HG03457 (cell line): ENCODE measurements around the gene MIF4GD.

Experiments used
- ATAC-seq: cut with Tn5 transposase; IDR thresholded peaks from one replicate; pipeline ENCODE4 v1.9.1; 2021; ENCODE audit warnings: moderate number of reproducible peaks; ENCODE audit not compliant: unreplicated experiment

Gene MIF4GD

DNA sequence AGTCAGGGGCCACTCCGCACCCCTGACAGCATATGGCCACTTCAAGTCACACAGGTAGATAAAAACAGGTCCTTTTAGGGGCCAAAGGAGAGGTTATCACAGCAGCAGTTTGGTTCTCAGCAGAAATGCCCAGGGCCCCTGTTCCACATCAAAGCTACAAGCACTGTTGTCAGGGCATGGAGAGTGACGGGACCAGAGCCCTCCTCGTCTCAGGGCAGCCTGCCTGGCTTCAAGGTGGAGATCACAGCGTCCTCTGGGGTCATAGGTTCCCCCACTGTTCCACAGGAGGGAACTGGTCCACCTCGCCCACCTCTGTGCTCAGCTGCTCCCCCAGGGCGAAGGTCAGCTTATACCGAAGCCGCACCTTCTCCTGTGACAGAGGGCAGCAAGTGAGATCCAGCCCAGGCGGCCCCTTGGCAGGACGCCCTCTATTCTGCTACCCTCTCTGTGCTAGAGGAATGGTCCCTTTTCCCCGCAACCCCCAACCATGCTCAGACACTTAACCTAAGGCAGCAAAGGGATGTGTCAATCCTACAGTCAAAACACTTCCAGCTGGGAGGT lies 32.9 kb downstream of the MIF4GD start:
- no peak for ATAC-seq

DNA sequence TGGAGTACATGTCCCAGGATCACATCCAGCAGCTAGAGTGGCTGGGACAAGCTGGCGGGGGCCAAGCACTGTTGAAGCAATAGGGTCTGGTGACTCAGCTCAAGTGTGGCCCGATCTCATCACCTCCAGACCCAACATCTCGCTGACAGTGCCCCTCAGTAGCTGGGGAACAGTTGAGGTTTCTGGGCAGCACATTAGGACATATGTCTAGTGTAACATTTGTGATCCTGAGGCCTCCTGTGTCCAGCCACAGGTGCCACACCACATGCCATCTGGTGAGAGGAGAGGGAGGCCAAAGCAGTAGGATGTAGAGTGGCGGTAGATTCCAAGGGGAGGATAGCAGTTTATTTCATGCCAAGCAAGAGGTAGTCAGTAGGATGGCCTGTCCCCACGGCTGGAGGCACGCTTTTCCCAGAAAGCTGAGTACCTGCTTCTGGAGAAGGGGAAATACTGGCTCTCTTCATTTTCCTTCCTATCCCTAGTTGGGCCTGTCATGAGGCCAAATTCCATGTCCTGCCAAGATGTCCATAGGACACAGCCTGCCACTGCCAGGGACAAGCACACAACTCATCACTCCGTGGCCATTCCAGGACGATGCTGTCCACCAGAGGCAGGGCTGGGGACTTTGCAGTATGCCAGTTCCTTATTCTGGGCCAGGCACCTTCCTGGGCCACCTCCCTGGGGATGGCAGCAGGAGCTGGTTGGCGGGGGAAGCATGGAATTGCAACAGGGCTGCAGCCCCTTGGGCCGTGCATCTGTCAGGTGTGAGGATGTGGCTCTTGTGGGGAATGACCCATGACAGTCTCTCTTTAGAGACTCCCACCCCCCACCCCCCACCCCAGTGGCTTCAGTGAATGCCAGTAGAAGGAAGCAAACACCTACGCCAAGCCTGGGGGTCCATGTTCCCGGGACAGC lies 33.7 kb downstream of the MIF4GD start:
- ATAC-seq = no peak

DNA sequence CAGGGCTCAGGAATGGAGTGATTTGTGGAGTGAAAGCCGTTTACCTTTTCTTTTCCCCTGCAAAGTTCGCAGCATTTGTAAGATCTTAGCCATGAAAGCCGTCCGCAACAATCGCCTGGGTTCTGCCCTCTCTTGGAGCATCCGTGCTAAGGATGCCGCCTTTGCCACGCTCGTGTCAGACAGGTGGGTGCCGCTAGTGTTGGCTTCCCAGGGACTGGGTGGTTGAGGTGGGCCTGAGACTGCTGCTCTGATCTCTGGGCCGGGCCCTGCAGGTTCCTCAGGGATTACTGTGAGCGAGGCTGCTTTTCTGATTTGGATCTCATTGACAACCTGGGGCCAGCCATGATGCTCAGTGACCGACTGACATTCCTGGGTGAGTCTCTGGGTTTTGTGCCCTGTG lies 38.2 kb downstream of the MIF4GD start:
- no peak for ATAC-seq

DNA sequence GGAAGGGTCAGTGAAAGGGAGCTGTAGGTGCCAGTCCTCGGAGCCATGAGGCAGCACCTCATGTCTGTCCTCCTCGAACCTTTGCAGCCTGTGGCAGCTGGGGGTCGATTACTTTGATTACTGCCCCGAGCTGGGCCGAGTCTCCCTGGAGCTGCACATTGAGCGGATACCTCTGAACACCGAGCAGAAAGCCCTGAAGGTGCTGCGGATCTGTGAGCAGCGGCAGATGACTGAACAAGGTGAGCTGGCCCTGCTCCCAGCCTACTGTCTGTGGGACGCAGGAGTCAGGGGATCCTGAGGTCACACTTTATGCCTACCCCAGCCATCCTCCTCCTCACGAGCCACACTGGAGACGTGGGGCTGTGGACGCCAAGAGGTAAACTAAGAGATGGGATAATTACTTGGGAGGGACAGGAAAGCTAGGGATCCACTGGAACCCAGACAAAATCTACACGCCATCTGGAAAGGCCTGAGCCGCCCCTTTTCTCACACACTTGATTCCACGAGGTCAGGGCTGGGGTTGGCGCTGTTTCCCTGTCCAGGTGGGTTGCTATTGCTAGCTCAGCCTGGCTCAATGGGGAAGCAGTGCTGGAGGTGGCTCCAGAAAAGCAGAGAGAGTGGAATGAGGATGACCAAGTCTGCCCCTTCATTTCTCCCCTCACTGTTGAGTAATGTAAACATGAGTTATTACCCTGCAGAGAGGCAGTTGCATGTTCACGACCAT lies 39.1 kb downstream of the MIF4GD start:
- ATAC-seq = no peak

DNA sequence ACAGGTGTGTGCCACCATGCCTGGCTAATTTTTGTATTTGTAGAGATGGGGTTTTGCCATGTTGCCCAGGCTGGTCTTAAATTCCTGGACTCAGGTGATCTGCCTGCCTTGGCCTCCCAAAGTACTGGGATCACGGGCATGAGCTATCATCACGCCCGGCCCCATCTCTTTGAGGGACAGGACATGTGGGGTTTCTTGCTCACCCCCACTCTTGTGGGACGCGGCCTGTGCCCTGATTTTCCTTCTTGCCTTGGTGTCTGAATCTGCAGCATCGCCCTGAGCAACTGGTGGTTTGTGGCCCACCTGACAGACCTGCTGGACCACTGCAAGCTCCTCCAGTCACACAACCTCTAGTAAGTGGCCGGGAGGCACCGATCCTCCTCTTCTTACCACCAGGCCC lies 40.0 kb downstream of the MIF4GD start:
- ATAC-seq = no peak

DNA sequence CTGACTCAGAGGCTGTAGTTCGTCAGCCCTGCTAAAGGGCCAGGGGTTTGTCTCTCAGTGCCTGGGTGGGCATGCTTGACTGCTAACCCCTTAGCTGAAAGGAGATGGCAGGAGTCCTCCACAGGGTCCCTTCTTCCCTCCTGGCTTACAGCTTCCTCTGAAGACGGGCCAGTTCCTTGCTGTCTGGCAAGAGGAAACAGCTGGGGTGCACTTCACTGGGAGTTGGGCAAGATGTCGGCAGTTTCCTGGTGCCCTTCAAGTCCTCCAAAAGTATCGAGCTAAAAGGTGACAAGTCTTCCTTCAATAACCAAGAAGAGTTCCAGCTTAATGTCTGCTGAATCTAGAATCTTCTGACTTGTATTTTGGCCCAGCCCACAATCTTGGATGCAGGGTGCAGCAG lies 42.2 kb downstream of the MIF4GD start:
- ATAC-seq = no peak

DNA sequence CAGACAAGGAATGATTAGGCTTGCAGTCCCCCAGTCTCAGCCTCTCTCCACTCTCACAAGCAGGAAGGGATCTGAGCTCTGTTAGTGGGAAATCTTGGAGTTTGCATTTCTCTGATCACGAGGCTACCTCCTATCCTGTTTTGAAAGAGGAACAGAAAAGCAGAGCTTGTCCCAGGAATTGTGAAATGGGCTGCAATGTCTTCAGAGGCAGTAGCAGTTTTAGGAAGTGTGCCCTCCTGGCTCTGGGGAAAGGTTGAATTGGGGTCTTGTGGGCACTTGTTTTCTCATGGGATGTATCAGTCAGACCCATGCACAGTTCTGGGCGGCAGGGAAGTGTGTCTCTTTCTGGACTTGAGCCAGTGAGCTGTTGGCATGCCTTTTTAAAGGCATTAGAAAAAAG lies 42.7 kb downstream of the MIF4GD start:
- ATAC-seq = no peak

DNA sequence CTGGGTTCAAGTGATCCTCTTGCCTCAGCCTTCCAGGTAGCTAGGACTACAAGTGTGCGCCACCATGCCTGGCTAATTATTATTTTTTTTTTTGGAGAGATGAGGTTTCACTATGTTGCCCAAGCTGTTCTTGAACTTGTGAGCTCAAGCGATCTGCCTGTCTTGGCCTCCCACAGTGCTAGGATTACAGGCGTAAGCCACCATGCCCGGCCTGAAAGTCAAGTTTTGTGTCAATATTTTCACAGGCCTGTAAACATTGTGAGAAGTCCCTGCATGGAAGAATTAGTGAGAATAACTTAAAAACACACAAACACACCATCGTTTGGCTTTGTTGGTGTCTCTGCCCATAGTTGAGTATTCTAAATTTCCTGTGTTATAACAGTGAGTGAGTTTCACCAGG lies 43.3 kb downstream of the MIF4GD start:
- ATAC-seq = no peak

DNA sequence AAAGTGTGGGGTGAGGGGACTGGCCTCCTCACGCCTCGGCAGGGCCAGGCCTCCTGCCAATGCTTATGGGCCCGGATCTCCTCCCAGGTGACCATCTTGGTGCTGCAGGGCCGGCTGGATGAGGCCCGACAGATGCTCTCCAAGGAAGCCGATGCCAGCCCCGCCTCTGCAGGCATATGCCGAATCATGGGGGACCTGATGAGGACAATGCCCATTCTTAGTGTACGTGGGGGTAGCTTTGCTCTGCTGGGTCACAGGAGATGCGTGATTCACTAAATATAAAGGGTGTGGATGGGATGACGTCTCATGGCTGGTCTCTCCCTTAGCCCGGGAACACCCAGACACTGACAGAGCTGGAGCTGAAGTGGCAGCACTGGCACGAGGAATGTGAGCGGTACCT lies 46.0 kb downstream of the MIF4GD start:
- ATAC-seq = no peak

DNA sequence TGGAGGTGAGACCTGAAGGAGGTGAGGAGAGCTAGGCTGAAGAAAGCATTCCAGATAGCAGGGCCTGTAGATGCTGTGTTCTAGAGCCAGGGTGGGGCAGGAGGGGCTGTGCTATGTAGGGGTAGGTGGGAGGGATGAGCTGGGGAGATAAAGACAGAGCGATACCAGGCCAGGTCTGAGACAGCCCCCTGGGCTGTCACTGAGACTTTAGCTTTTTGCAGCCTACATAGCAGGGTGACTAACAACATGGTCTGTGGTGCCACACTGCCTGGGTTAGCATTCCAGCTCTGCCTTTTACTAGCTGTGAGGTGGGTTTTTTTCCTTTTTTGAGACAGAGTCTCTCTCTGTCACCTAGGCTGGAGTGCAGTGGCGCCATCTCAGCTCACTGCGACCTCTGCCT lies 51.2 kb downstream of the MIF4GD start:
- ATAC-seq = no peak

DNA sequence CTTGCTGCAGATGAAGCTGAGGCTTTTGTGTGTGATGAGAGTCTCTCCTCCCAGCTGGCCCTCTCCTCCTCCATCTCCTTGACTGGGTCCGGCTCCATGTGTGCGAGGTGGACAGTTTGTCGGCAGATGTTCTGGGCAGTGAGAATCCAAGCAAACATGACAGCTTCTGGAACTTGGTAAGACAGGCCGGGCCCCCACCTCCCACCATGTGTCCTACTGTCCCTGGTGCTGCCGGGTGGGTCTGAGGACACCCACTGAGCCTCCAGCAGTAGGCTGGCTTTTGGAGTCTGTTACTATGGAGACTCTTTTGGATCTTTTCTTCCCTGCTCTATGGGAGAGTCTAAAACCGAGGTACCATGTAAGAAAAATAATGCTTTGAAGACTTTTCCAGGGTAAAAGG lies 52.9 kb downstream of the MIF4GD start:
- no peak for ATAC-seq
